Parathyroid adenoma (tissue), 2 donors: ENCODE measurements around the gene GDNF.

ENCODE experiments used
- H2AFZ ChIP-seq: fragments of 300-600 bp; sonication (generic); one replicate; pipeline ENCODE4 v1.7.0; 2017; ENCODE audit warnings: antibody characterized with exemption, mild to moderate bottlenecking
- H3K27ac ChIP-seq: fragments of 300-600 bp; sonication (generic); one replicate; pipeline ENCODE4 v1.7.0; 2017
- H3K27me3 ChIP-seq: fragments of 300-600 bp; sonication (generic); one replicate; pipeline ENCODE4 v1.7.0; 2017; ENCODE audit warnings: low read length; ENCODE audit not compliant: control insufficient read depth, insufficient read depth
- H3K36me3 ChIP-seq: fragments of 300-600 bp; sonication (generic); one replicate; pipeline ENCODE4 v1.7.0; 2017; ENCODE audit warnings: low read length; ENCODE audit not compliant: control insufficient read depth, insufficient read depth
- H3K4me1 ChIP-seq: fragments of 300-600 bp; sonication (generic); one replicate; pipeline ENCODE4 v1.7.0; 2017; ENCODE audit warnings: control low read depth
- H3K4me2 ChIP-seq: fragments of 300-600 bp; sonication (generic); one replicate; pipeline ENCODE4 v1.7.0; 2017; ENCODE audit warnings: low read length
- H3K4me3 ChIP-seq: fragments of 300-600 bp; sonication (generic); one replicate; pipeline ENCODE4 v1.7.0; 2017; ENCODE audit warnings: low read depth, low read length
- H3K79me2 ChIP-seq: fragments of 300-600 bp; sonication (generic); one replicate; pipeline ENCODE4 v1.7.0; 2017; ENCODE audit warnings: control low read depth
- H3K9ac ChIP-seq: fragments of 300-600 bp; sonication (generic); one replicate; pipeline ENCODE4 v1.7.0; 2017; ENCODE audit warnings: mild to moderate bottlenecking
- H3K9me3 ChIP-seq: fragments of 300-600 bp; sonication (generic); one replicate; pipeline ENCODE4 v1.7.0; 2017; ENCODE audit warnings: low read length; ENCODE audit not compliant: control insufficient read depth
- CTCF ChIP-seq: fragments of 300-600 bp; sonication (generic); IDR thresholded peaks from one replicate; pipeline ENCODE4 v1.7.0; 2017; ENCODE audit warnings: antibody characterized with exemption, mild to moderate bottlenecking
- donor health status: primary hyperparathyroidism.

Gene GDNF

GRCh38 chr5:37806476-37806875 lies 33.4 kb downstream of the GDNF start:
- no peaks in the 10 kb centered on the region for H3K27me3 ChIP-seq
- H3K79me2 ChIP-seq = no peaks in the 10 kb centered on the region
- TF ChIP-seq CTCF = no peak
- H3K36me3 ChIP-seq = no peaks in the 10 kb centered on the region
- H3K4me2 ChIP-seq = no peak overlapping the region
- H3K4me3 ChIP-seq = no peak overlapping the region
- H2AFZ ChIP-seq = no peak overlapping the region
- H3K27ac ChIP-seq = no peak overlapping the region
- no peaks in the 10 kb centered on the region for H3K9me3 ChIP-seq
- no peaks in the 10 kb centered on the region for H3K4me1 ChIP-seq
- no peak overlapping the region for H3K9ac ChIP-seq

DNA sequence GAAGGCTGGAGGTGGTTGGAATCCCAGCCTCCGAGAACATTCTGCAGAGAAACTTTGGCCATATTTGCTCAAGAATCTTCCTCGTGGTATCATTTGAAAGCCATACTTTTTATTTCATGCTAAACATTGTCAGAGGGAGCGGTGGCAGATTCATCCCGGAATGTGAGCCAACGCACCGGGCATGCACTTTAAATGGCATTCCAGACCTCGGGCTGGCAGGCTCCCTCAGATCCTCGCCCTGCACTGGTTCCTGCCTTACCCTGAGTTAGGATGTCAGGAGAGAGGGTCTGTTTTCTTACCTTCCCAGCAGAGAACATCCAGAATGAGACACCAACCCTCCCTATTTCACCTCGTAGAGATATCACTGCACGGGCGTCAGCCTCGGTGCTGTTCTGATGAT lies 33.8 kb downstream of the GDNF start:
- Histone ChIP-seq H3K36me3 (no peaks in the 10 kb centered on the region), H3K79me2 (no peaks in the 10 kb centered on the region), H3K9ac (no peak overlapping the region), H3K27ac (no peak overlapping the region), H3K4me2 (no peak overlapping the region), H3K4me1 (no peaks in the 10 kb centered on the region), H3K9me3 (no peaks in the 10 kb centered on the region), H3K4me3 (no peak overlapping the region), H2AFZ (no peak overlapping the region), H3K27me3 (no peaks in the 10 kb centered on the region)
- no peak for TF ChIP-seq CTCF

DNA sequence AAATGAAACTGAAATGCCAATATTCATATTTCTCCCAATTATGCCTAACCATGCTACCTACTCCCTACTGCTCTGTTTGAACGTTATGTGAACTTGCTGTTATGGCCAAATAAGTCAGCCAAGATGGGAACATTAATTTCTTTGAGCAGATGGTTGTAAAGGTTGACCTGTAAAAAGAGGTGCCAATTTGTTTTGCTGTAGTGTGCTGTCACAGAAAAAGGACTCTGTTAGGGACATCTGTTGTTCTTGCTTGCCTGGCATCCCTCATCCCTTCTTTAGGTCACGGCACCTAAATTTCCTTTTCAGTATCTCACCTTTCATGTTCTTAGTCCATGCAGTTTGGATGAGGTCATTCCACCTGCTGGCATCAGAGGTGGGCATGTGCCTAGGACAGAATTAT lies 35.4 kb downstream of the GDNF start:
- Histone ChIP-seq H3K4me2 (no peak overlapping the region), H3K4me3 (no peak overlapping the region), H3K36me3 (no peaks in the 10 kb centered on the region), H3K9ac (no peak overlapping the region), H3K27ac (no peak overlapping the region), H3K27me3 (no peaks in the 10 kb centered on the region), H2AFZ (no peak overlapping the region), H3K4me1 (no peaks in the 10 kb centered on the region), H3K9me3 (no peaks in the 10 kb centered on the region), H3K79me2 (no peaks in the 10 kb centered on the region)
- no peak for TF ChIP-seq CTCF

DNA sequence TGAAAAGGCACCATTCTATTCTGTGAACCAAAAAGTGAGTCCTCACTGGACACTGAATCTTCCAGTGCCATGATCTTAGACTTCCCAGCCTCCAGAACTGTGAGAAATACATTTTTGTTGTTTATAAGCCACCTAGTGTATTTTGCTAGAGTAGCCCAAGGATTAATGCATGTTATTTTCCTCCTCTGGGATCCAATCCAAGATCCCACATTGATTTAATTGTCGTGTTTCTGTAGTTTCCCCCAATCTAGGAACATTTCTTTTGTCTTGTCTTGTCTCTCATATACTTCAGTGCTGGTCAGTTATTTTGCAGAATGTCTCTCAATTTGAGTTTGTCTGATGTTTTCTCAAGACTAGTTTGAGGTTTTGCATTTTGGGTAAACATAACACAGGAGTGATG lies 36.4 kb downstream of the GDNF start:
- Histone ChIP-seq H3K27ac (no peak overlapping the region), H3K4me3 (no peak overlapping the region), H3K36me3 (no peaks in the 10 kb centered on the region), H2AFZ (no peak overlapping the region), H3K27me3 (no peaks in the 10 kb centered on the region), H3K9me3 (no peaks in the 10 kb centered on the region), H3K79me2 (no peaks in the 10 kb centered on the region), H3K9ac (no peak overlapping the region), H3K4me2 (no peak overlapping the region), H3K4me1 (no peaks in the 10 kb centered on the region)
- TF ChIP-seq CTCF = no peak

- no peaks in the 10 kb centered on the region for H3K36me3 ChIP-seq
- no peaks in the 10 kb centered on the region for H3K27me3 ChIP-seq
- no peak overlapping the region for H3K9ac ChIP-seq
- H3K9me3 ChIP-seq = no peaks in the 10 kb centered on the region
- H3K4me3 ChIP-seq = no peak overlapping the region
- H3K4me2 ChIP-seq = no peak overlapping the region
- TF ChIP-seq CTCF = no peak
- no peak overlapping the region for H2AFZ ChIP-seq
- H3K4me1 ChIP-seq = no peaks in the 10 kb centered on the region
- H3K27ac ChIP-seq = no peak overlapping the region
- no peaks in the 10 kb centered on the region for H3K79me2 ChIP-seq
Observed at GRCh38 chr5:37801521-37801920, 38.3 kb downstream of the GDNF start.
